ENCODE measurements around the gene DHRS7.
A peak's percentile ranks its signal among the peaks of the same experiment; 100 is the strongest.

The DHRS7 gene

GRCh38 chr14:60164404-60164711 lies 840 bp downstream of the DHRS7 start:
- no peak for DNase-seq (ENCODE audit: insufficient read length)
- peak; percentile 53 for FAIRE-seq
- TF ChIP-seq POLR2AphosphoS5 (IDR thresholded peaks at IDR 0.05; ENCODE audit: low read depth, low read length) (no peak), TAF1 (IDR thresholded peaks at IDR 0.05; ENCODE audit: borderline replicate concordance, low read depth, low read length) (no peak), POLR2A (IDR thresholded peaks at IDR 0.05; ENCODE audit: low read depth, low read length) (no peak)

- peak; percentile 5 for FAIRE-seq
- no peak for TF ChIP-seq TAF1 (IDR thresholded peaks at IDR 0.05; ENCODE audit: borderline replicate concordance, low read depth, low read length)
- no peak for TF ChIP-seq POLR2A (IDR thresholded peaks at IDR 0.05; ENCODE audit: low read depth, low read length)
- no peak for TF ChIP-seq POLR2AphosphoS5 (IDR thresholded peaks at IDR 0.05; ENCODE audit: low read depth, low read length)
- no peak for DNase-seq (ENCODE audit: insufficient read length)
Measured at GRCh38 chr14:60163693-60164092, 1.5 kb downstream of the DHRS7 start.

GRCh38 chr14:60161196-60162107 lies 3.7 kb downstream of the DHRS7 start:
- no peak for TF ChIP-seq TAF1 (IDR thresholded peaks at IDR 0.05; ENCODE audit: borderline replicate concordance, low read depth, low read length)
- no peak for TF ChIP-seq POLR2A (IDR thresholded peaks at IDR 0.05; ENCODE audit: low read depth, low read length)
- TF ChIP-seq POLR2AphosphoS5 (IDR thresholded peaks at IDR 0.05; ENCODE audit: low read depth, low read length): no peak
- no peak for DNase-seq (ENCODE audit: insufficient read length)
- peak; percentile 90 for FAIRE-seq

- DNase-seq (ENCODE audit: insufficient read length): no peak
- TF ChIP-seq TAF1 (IDR thresholded peaks at IDR 0.05; ENCODE audit: borderline replicate concordance, low read depth, low read length) (no peak), POLR2A (IDR thresholded peaks at IDR 0.05; ENCODE audit: low read depth, low read length) (no peak), POLR2AphosphoS5 (IDR thresholded peaks at IDR 0.05; ENCODE audit: low read depth, low read length) (no peak)
- FAIRE-seq: no peak
Measured at GRCh38 chr14:60160422-60160821, 4.8 kb downstream of the DHRS7 start.

- FAIRE-seq (no peak), DNase-seq (ENCODE audit: insufficient read length) (no peak)
- TF ChIP-seq POLR2A (IDR thresholded peaks at IDR 0.05; ENCODE audit: low read depth, low read length): no peak
- no peak for TF ChIP-seq POLR2AphosphoS5 (IDR thresholded peaks at IDR 0.05; ENCODE audit: low read depth, low read length)
- no peak for TF ChIP-seq TAF1 (IDR thresholded peaks at IDR 0.05; ENCODE audit: borderline replicate concordance, low read depth, low read length)
Measured at GRCh38 chr14:60154671-60155070, 10.5 kb downstream of the DHRS7 start.

GRCh38 chr14:60153991-60154390 lies 11.2 kb downstream of the DHRS7 start:
- FAIRE-seq: peak; percentile 27
- TF ChIP-seq TAF1 (IDR thresholded peaks at IDR 0.05; ENCODE audit: borderline replicate concordance, low read depth, low read length) (no peak), POLR2AphosphoS5 (IDR thresholded peaks at IDR 0.05; ENCODE audit: low read depth, low read length) (no peak), POLR2A (IDR thresholded peaks at IDR 0.05; ENCODE audit: low read depth, low read length) (no peak)
- DNase-seq (ENCODE audit: insufficient read length): no peak

GRCh38 chr14:60151715-60152114 lies 13.5 kb downstream of the DHRS7 start:
- DNase-seq (ENCODE audit: insufficient read length): no peak
- TF ChIP-seq POLR2AphosphoS5 (IDR thresholded peaks at IDR 0.05; ENCODE audit: low read depth, low read length): no peak
- FAIRE-seq: peak; percentile 9

- TF ChIP-seq POLR2A (IDR thresholded peaks at IDR 0.05; ENCODE audit: low read depth, low read length) (no peak), TAF1 (IDR thresholded peaks at IDR 0.05; ENCODE audit: borderline replicate concordance, low read depth, low read length) (no peak), POLR2AphosphoS5 (IDR thresholded peaks at IDR 0.05; ENCODE audit: low read depth, low read length) (no peak)
- DNase-seq (ENCODE audit: insufficient read length) (no peak), FAIRE-seq (no peak)
Measured at GRCh38 chr14:60134702-60135101, 30.5 kb downstream of the DHRS7 start.

- no peak for TF ChIP-seq TAF1 (IDR thresholded peaks at IDR 0.05; ENCODE audit: borderline replicate concordance, low read depth, low read length)
- TF ChIP-seq POLR2A (IDR thresholded peaks at IDR 0.05; ENCODE audit: low read depth, low read length): no peak
- no peak for TF ChIP-seq POLR2AphosphoS5 (IDR thresholded peaks at IDR 0.05; ENCODE audit: low read depth, low read length)
- FAIRE-seq: no peak
- DNase-seq (ENCODE audit: insufficient read length): no peak
Measured at GRCh38 chr14:60133487-60133886, 31.7 kb downstream of the DHRS7 start.

GRCh38 chr14:60125918-60126317 lies 39.3 kb downstream of the DHRS7 start:
- no peak for DNase-seq (ENCODE audit: insufficient read length)
- TF ChIP-seq POLR2A (IDR thresholded peaks at IDR 0.05; ENCODE audit: low read depth, low read length) (no peak), POLR2AphosphoS5 (IDR thresholded peaks at IDR 0.05; ENCODE audit: low read depth, low read length) (no peak), TAF1 (IDR thresholded peaks at IDR 0.05; ENCODE audit: borderline replicate concordance, low read depth, low read length) (no peak)
- FAIRE-seq: no peak

- DNase-seq (ENCODE audit: insufficient read length) (no peak), FAIRE-seq (peak; percentile 33)
- TF ChIP-seq POLR2AphosphoS5 (IDR thresholded peaks at IDR 0.05; ENCODE audit: low read depth, low read length) (no peak), TAF1 (IDR thresholded peaks at IDR 0.05; ENCODE audit: borderline replicate concordance, low read depth, low read length) (no peak), POLR2A (IDR thresholded peaks at IDR 0.05; ENCODE audit: low read depth, low read length) (no peak)
Measured at GRCh38 chr14:60116181-60116580, 49.0 kb downstream of the DHRS7 start.

- no peak for FAIRE-seq
- DNase-seq (ENCODE audit: insufficient read length): no peak
- TF ChIP-seq POLR2A (IDR thresholded peaks at IDR 0.05; ENCODE audit: low read depth, low read length) (no peak), POLR2AphosphoS5 (IDR thresholded peaks at IDR 0.05; ENCODE audit: low read depth, low read length) (no peak), TAF1 (IDR thresholded peaks at IDR 0.05; ENCODE audit: borderline replicate concordance, low read depth, low read length) (no peak)
Measured at GRCh38 chr14:60114881-60115280, 50.3 kb downstream of the DHRS7 start.

Data from GM12892 (cell line).